GM23248 (cell line): ENCODE results near the gene CEP43. TPM values are rescaled to one million over a fixed set of nuclear protein-coding genes. Genes with fewer than 3 reads are reported as not detected.
A peak's percentile ranks its signal among the peaks of the same experiment; 100 is the strongest.

ENCODE experiments used
- DNase-seq: peaks from one replicate; pipeline ENCODE4 v3.0.0-alpha.2; 2015
- H2AFZ ChIP-seq: fragments of 200-600 bp; sonication (generic); 2 replicates; pipeline ENCODE4 v1.6.1; 2016; ENCODE audit warnings: antibody characterized with exemption
- H3F3A ChIP-seq: fragments of 200-600 bp; sonication (generic); 2 replicates; pipeline ENCODE4 v1.6.1; 2016; ENCODE audit warnings: mild to moderate bottlenecking, antibody characterized with exemption, mixed run types; ENCODE audit not compliant: insufficient read depth
- H3K27ac ChIP-seq: fragments of 200-600 bp; sonication (generic); 2 replicates; pipeline ENCODE4 v1.5.1; 2016; ENCODE audit warnings: mild to moderate bottlenecking
- H3K27me3 ChIP-seq: fragments of 200-600 bp; sonication (generic); replicated peaks from 2 replicates; pipeline ENCODE4 v1.6.1; 2016; ENCODE audit warnings: mild to moderate bottlenecking; ENCODE audit not compliant: insufficient read depth
- H3K36me3 ChIP-seq: fragments of 200-600 bp; sonication (generic); 2 replicates; pipeline ENCODE4 v1.6.1; 2016; ENCODE audit warnings: low read depth, mild to moderate bottlenecking
- H3K4me1 ChIP-seq: fragments of 200-600 bp; sonication (generic); 2 replicates; pipeline ENCODE4 v1.6.1; 2016; ENCODE audit warnings: mild to moderate bottlenecking; ENCODE audit not compliant: insufficient read depth
- H3K4me2 ChIP-seq: fragments of 200-600 bp; sonication (generic); one replicate; pipeline ENCODE4 v1.6.1; 2016; ENCODE audit warnings: mild to moderate bottlenecking; ENCODE audit not compliant: unreplicated experiment
- H3K4me3 ChIP-seq: fragments of 200-600 bp; sonication (generic); 2 replicates; pipeline ENCODE4 v1.5.1; 2016; ENCODE audit warnings: mild to moderate bottlenecking
- H3K79me2 ChIP-seq: fragments of 200-600 bp; sonication (generic); 2 replicates; pipeline ENCODE4 v1.6.1; 2016; ENCODE audit warnings: mild to moderate bottlenecking; ENCODE audit not compliant: insufficient read depth
- H3K9ac ChIP-seq: fragments of 200-600 bp; sonication (generic); 2 replicates; pipeline ENCODE4 v1.6.1; 2016; ENCODE audit warnings: mild to moderate bottlenecking
- H3K9me2 ChIP-seq: fragments of 200-600 bp; sonication (generic); 2 replicates; pipeline ENCODE4 v1.6.1; 2016; ENCODE audit warnings: mixed run types, mild to moderate bottlenecking, moderate library complexity; ENCODE audit not compliant: insufficient read depth
- H3K9me3 ChIP-seq: fragments of 200-600 bp; sonication (generic); one replicate; pipeline ENCODE4 v1.6.1; 2017; ENCODE audit warnings: low read depth
- H4K20me1 ChIP-seq: fragments of 200-600 bp; sonication (generic); 2 replicates; pipeline ENCODE4 v1.6.0; 2016; ENCODE audit not compliant: insufficient read depth
- EZH2 ChIP-seq: fragments of 200-600 bp; sonication (generic); IDR thresholded peaks from 2 replicates; pipeline ENCODE4 v1.6.1; 2018; ENCODE audit warnings: antibody characterized with exemption, mild to moderate bottlenecking; ENCODE audit not compliant: insufficient read depth, poor library complexity, severe bottlenecking
- EZH2phosphoT487 ChIP-seq: fragments of 200-600 bp; sonication (generic); IDR thresholded peaks from 2 replicates; pipeline ENCODE4 v1.6.1; 2018; ENCODE audit warnings: antibody characterized with exemption, moderate library complexity, mild to moderate bottlenecking, low read depth; ENCODE audit not compliant: insufficient read depth
- WGBS, 2 experiments: methylation state at CpG; one replicate each; pipeline ENCODE4 v1.1.6; 2015 to 2017; ENCODE audit warnings: low lambda C conversion rate in 2 of 2, low coverage in 1 of 2; ENCODE audit errors: missing lambda C conversion rate in 2 of 2; 5-methylcytosine and 5-hydroxymethylcytosine counted together
- in situ Hi-C: fragments of 300-500 bp; cut with MboI; formaldehyde crosslinking; loops from 2 replicates; pipeline ENCODE4 v1.15.0; 2020
- polyA plus RNA-seq: library from polyadenylated mRNA; unstranded; fragments of >200 nt; fragmentation: Nextera tagmentation; extraction: Ambion mirVana; gene quantifications from 2 replicates; pipeline ENCODE4 v1.2.1, GENCODE V29; 2016
- total RNA-seq: library from RNA; depleted of rRNA; stranded (reverse); fragments of >200 nt; shearing (Covaris generic); gene quantifications from 2 replicates; pipeline ENCODE4 v1.2.3, GENCODE V29; 2014

The CEP43 gene
- total and polyA plus RNA-seq, 2 experiments from 2014 or later, result 16.4 to 25.2 TPM

DNA sequence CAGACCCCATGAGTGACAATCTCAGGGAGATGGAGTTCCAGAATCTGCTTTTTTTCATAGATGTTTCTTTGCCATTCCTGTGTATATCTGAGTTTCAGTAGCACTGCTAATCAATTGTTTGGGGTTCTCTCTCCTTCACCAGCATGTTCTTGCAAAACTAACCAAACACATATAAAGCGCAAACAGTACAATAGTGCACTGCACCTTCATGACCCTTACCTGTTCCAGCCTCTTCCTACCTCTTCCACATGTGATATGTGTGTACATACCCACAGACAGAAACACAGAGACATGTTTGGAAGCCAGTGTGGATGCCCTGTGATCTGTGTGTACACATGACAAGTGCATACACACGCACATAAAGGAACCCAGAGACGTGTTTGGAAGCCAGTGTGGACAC is 1.8 kb upstream of the CEP43 start:
- no peak for DNase-seq
- H3K27me3 ChIP-seq, result no peaks in the 10 kb centered on the region
- in situ Hi-C loops, result no loop called here
- H3K36me3 ChIP-seq, result no peaks in the 10 kb centered on the region
- no peak for TF ChIP-seq EZH2phosphoT487
- TF ChIP-seq EZH2, result no peak
- WGBS, 2 experiments, result 68 to 77% methylated on average over 3 of the region's 3 CpGs
- H4K20me1 ChIP-seq, result no peaks in the 10 kb centered on the region
- peaks cover 70% of the 10 kb centered on the region for H3K79me2 ChIP-seq
- H3K4me3 ChIP-seq, result peak overlapping the region; percentile 89
- peak overlapping the region; percentile 73 for H3K27ac ChIP-seq
- H3K9me2 ChIP-seq, result no peaks in the 10 kb centered on the region
- H3K9ac ChIP-seq, result peak overlapping the region; percentile 82
- H3K9me3 ChIP-seq, result no peaks in the 10 kb centered on the region
- peak overlapping the region; percentile 81 for H2AFZ ChIP-seq
- peaks cover 8% of the 10 kb centered on the region; the same call in 1 of the 2 replicates for H3K4me1 ChIP-seq
- H3F3A ChIP-seq, result peaks cover 7% of the 10 kb centered on the region
- peak overlapping the region; percentile 40 for H3K4me2 ChIP-seq

DNA sequence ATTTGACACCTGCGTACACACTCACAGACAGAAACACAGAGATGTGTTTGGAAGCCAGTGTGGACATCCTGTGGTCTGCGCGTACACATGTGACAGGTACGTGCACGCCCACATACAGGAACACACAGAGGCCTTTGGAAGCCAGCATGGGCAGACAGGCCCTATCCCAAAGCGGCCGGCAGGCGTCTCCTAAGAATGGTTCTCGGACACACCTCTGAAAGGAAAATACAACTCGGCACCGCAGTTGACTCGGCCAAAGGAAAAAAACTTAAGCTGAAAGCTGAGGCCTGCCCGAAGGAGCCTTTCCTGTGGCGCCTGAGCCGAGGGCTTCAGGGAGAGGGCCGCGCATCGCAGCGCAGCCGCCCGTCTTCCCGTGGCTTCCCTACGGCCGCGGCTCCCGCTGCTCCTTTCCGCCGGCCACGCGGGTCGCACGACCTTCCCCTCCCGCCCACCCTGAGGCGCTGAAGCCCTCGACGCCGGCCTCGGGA is 1.4 kb upstream of the CEP43 start:
- Histone ChIP-seq H3K9me2 (no peaks in the 10 kb centered on the region), H3K9ac (peak overlapping the region; percentile 82), H3K9me3 (no peaks in the 10 kb centered on the region), H3F3A (peaks cover 7% of the 10 kb centered on the region), H3K27me3 (no peaks in the 10 kb centered on the region), H3K36me3 (no peaks in the 10 kb centered on the region), H3K27ac (peak overlapping the region; percentile 73), H4K20me1 (no peaks in the 10 kb centered on the region), H3K4me1 (peaks cover 8% of the 10 kb centered on the region; the same call in 1 of the 2 replicates), H3K4me2 (peak overlapping the region; percentile 40), H2AFZ (peak overlapping the region; percentile 81), H3K79me2 (peaks cover 72% of the 10 kb centered on the region), H3K4me3 (peak overlapping the region; percentile 89)
- TF ChIP-seq EZH2phosphoT487 (no peak), EZH2 (no peak)
- peak; percentile 92 for DNase-seq
- WGBS, 2 experiments, result 4 to 13% methylated on average over 15 to 38 of the region's 38 CpGs
- in situ Hi-C loops, result no loop called here

DNA sequence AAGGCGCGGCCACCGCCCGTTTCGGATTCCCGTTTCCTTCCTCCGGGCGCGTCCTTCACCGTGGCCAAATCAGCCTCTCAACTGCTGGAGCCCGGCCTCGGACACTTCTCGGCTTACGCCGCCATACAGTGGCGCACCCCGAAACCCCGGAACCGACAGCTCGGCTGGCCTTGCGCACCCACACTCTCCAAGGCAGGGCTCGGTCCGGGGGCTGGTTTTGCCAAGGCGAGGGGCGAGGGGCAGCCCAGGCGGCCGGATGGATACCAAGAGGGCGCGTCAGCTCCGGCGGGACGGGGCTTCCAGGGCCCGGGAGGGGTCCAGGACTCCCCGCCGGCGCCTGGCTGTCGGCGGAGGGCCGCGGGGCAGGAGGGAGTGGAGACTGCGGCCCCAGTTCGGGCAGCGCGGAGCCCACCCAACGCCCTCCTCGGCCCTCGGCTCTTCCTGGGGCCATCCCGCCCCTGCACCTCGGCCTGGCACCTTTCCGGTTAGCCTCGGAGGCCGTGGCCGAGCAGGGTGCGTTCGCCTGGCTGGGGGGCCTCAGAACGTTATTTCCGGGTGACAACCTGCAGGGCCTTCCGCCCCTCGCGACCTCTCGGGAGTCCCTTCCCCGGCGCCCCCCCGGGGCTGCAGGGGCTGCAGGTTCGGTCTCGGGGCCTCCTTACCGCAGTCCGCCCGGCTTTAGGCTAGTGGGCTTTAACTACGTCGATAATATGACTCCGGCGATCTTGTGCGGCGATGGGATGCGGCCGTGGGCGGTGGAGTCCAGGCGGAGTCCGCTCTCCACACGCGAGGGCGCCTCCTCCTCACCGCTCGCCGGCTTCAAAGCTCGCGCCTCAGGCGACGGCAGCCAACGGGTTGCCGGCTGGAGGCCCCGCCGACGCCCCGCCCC is 697 bp upstream of the CEP43 start:
- H3K4me3 ChIP-seq, result peak overlapping the region; percentile 89
- peaks cover 7% of the 10 kb centered on the region for H3F3A ChIP-seq
- H3K27ac ChIP-seq, result peak overlapping the region; percentile 73
- H3K36me3 ChIP-seq, result 0 out of 2 replicates have a peak, but pooled peaks cover 5% of the 10 kb centered on the region
- DNase-seq, result peak; percentile 63
- H3K9ac ChIP-seq, result peak overlapping the region; percentile 82
- peak overlapping the region; percentile 79 for H3K4me2 ChIP-seq
- H4K20me1 ChIP-seq, result no peaks in the 10 kb centered on the region
- peaks cover 8% of the 10 kb centered on the region; the same call in 1 of the 2 replicates for H3K4me1 ChIP-seq
- H3K27me3 ChIP-seq, result no peaks in the 10 kb centered on the region
- H3K79me2 ChIP-seq, result peaks cover 73% of the 10 kb centered on the region
- H3K9me2 ChIP-seq, result no peaks in the 10 kb centered on the region
- H2AFZ ChIP-seq, result peak overlapping the region; percentile 81
- H3K9me3 ChIP-seq, result no peaks in the 10 kb centered on the region
- 0 to 2% methylated on average over 43 to 78 of the region's 96 CpGs for WGBS, 2 experiments
- TF ChIP-seq EZH2phosphoT487 (no peak), EZH2 (no peak)
- in situ Hi-C loops, result no loop called here

DNA sequence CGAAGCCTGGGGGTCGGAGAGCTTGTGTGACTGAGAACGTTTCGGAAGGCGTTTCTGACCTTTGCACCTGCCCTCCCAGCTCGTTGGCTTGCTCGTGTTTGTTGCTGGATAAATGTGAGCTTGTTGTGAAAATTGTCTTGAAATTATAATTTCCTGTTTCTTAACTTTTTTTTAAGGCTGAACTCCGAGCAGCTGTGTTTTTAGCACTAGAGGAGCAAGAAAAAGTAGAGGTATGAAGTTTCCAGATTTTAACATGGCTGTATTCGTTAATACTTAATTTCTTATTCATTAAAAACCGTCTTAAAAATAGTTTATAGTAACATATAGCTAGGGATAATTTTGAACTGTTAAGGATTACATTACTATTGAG is 672 bp downstream of the CEP43 start:
- Histone ChIP-seq H3K4me1 (peaks cover 8% of the 10 kb centered on the region; the same call in 1 of the 2 replicates), H3K4me2 (peak overlapping the region; percentile 95), H4K20me1 (no peaks in the 10 kb centered on the region), H3K27ac (no peak overlapping the region), H3K27me3 (no peaks in the 10 kb centered on the region), H3K4me3 (peak overlapping the region; percentile 83), H3K9ac (peak overlapping the region; percentile 76), H3K9me2 (no peaks in the 10 kb centered on the region), H3K79me2 (peaks cover 72% of the 10 kb centered on the region), H3K36me3 (peaks cover 6% of the 10 kb centered on the region; the same call in 1 of the 2 replicates), H3K9me3 (no peaks in the 10 kb centered on the region), H3F3A (peaks cover 7% of the 10 kb centered on the region), H2AFZ (peak overlapping the region; percentile 86)
- WGBS, 2 experiments, result 1 to 5% methylated on average over 10 of the region's 10 CpGs
- TF ChIP-seq EZH2phosphoT487, result no peak
- no peak for TF ChIP-seq EZH2
- no peak for DNase-seq
- in situ Hi-C loops, result no loop called here
